Stimulated activated CD4-positive, alpha-beta T cell treated with anti-CD3 and anti-CD28 coated beads, Interleukin-12 subunit alpha, Interleukin-12 subunit beta, amount 100 ng/mL, for 48 hours (primary cell): ENCODE measurements around the gene ABCB9.
"Not testable (repeated sequence)": the region's sequence is repeated elsewhere in the genome, so short reads cannot be mapped to it uniquely, and the experiment has no call there.

ENCODE experiments used
- DNase-seq, 3 donors: peaks; one replicate each; pipeline ENCODE4 v3.0.0-alpha.2; 2020; ENCODE audit warnings: low read depth in 2 of 3, low spot score in 1 of 3

Gene ABCB9

DNA sequence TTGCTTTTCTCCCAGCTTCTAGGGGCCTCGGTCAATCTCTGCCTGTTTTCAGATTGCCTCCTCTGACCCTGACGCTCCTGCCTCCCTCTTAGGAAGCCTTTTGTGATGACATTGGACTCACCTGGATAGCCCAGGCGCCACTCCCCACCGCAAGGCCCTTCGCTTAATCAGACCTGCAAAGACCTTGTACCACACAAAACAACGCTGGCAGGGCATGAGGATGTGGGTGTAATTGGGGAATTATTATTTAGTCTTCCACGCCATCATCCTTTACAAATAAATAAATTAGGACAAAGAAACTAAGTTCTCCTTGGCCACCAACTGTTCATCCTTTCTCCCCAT, 62.6 kb downstream of the ABCB9 start:
- no peak for DNase-seq

DNA sequence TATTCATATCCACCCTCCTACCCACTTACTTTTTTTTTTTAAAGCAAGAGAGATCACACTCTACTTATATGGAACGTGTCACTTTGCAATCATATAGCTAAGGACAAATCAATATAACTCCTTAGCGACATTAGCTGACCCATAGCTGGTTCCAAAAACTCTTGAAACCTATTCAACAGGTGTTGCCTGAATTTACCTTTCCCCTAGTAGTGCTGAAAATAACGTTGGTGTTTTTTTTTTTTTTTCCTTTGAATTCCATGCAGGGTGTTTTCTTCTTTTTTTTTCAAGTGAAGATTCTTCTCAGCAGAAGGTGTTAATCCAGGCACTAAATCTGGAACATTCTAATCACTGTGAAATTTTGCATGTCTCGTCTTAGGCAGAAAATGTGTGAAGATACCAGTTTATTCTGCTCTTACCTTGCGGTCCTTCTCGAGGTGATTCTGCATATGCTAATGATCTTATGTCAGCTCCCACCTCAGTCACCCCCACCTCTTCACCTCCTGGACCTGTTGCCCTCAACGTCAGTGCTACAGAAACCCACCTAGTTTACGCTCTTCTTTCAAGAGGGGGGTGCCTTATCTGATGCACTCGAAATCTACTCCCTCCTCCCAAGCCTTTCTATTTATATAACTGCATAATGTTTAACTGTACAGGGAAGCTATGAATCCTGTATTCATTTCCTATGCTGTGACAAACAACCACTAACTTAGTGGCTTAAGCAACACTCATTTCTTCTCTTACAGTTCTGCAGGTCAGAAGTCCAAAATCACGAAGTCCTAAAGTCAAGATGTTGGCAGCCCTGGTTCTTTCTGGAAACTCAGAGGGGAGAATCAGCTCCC, 63.2 kb downstream of the ABCB9 start:
- DNase-seq = no peak

DNA sequence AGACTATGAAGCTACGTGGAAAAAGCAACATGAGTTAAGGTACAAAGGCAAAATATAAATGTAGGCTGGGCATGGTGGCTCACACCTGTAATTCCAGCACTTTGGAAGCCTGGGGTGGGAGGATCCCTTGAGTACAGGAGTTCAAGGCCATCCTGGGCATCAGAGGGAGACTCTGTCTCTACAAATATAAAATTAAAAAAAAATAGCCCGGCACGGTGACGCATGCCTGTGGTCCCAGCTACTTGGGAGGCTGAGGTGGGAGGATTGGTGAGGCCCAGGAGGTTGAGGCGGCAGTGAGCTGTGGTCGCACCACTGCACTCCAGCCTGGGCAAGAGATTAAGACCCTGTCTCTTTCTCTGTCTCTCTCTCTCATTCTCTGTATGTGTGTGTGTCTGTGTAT, 66.4 kb downstream of the ABCB9 start:
- no peak for DNase-seq

DNA sequence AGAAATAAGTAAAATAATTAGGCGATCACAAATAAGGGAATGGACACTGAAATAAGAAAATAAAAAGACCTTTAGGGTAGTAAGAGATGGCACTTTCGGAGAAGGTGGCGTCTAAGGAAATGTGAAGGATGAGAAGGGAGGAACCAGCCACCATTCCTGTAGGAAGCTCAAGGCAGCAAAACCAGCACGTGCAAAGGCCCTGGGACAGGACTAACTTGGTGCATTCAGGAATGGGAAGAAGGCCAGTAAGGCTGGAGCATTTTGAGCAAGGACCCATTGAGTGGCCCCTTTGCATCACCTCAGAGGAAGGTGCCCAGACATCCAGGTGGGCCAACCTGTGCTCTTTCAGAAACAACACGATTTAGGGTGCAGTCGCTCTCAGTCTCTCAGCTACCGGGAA, 69.6 kb downstream of the ABCB9 start:
- DNase-seq = no peak

DNA sequence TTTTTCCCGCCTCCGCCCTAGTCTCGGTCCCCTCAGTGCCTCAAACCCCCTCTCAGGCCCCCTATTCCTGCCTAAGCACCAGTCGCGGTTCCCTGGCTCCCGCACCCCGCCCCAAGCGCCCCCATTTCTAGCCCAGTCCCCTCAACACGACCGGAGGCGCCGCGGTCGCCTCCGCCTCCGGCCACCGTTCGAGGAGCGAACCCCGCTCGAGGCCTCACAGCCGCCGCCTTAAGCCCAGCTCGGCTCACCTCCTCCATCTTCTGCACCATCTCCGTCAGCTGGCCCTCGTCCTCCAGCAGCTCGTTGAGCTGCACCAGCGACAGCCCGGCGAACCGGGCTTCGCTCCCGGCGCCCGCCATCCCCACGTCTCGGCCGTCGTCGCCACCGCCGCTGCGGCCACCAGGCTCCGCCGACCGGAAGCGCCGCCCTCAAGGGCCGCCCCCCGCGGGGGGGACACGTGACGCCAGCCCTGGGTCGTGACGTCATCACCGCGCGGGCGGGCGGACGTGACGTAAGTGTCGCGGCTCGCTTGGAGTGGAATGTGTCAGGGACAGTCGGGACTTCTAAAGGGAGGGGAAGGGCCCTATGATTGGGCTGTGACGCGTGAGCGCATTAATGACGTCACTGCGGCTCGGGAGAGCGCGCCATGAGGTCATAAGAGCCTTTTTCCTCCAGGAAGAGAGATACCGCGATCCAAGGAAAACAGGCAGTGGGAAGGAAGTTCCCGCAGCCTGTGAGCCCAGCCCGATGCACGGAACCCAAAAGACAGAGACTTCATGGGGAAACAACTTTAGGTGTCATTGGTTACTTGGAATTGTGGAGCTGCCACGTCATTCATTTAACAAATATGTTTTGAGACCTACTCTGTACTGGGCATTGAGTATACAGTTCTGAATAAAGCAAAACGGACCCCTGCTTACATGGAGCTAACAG, 70.3 kb downstream of the ABCB9 start, which contains the start of gene VPS37B:
Gene VPS37B, minus strand, starts transcription at position 421 of the 933 bp plus-strand sequence. Its CDS starts 62 bp downstream, at position 359.
- DNase-seq = peak; percentile 69 to 84 (median 79)

DNA sequence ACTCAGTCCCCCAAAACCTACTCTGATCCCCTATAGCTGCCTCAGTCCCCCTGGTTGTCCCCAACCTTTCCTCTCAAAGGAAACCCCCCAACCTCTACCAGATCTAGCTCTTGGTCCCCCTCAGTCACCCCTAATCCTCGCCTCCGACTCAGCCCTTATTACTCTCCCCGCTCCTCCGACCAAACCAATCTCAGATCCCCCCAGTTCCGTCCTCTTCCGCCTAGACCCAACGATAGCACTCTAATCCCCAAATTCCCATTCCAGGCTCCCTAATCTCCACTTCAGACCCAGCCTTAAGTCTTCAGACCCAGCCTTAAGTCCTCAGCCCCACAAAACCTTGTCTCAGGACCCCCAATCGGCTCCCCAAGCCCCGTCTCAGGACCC, 71.0 kb downstream of the ABCB9 start:
- DNase-seq = no peak

DNA sequence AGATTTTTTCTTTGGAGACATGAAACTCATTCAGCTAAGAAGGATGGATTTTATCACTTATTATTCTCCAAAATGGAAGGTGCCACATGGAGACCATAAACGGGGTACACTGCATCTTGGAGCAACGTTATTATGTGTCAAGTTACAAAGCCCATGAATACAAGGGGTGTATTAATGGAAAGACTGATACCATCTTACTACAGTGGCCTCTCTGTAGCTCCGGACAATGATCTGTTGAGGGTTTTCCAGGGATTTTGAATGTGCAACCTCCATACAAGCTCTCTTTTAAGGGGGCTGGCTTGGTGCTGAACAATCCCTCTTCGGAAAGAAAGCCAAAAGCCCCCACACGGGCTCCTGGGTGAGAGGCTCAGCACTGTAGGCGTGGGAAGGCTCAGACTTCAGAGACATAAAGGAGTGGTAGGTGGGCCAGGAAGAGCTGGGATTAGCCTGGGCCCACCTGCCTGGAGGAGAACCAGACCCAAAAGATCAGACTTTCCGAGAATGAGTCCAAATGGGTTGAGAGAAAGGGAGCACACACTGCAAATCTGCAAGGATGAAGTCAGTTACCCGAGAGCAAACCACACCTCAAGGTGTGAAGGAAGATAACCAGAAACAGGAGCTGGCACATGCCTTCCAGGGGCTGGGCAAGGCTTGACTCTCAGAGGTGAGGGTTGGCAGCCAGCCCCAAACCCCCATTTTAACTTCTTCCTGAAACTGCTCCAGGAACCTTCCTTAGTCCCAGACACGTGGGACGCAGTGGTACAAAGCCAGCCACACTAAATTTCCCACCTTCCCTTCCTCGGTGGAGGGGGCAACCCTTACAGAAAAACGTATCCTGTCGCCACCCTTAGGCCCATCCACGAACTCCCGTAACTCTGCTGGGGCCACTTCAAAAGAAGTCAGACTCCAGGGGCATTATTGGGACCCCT, 71.8 kb downstream of the ABCB9 start:
- DNase-seq = no peak

DNA sequence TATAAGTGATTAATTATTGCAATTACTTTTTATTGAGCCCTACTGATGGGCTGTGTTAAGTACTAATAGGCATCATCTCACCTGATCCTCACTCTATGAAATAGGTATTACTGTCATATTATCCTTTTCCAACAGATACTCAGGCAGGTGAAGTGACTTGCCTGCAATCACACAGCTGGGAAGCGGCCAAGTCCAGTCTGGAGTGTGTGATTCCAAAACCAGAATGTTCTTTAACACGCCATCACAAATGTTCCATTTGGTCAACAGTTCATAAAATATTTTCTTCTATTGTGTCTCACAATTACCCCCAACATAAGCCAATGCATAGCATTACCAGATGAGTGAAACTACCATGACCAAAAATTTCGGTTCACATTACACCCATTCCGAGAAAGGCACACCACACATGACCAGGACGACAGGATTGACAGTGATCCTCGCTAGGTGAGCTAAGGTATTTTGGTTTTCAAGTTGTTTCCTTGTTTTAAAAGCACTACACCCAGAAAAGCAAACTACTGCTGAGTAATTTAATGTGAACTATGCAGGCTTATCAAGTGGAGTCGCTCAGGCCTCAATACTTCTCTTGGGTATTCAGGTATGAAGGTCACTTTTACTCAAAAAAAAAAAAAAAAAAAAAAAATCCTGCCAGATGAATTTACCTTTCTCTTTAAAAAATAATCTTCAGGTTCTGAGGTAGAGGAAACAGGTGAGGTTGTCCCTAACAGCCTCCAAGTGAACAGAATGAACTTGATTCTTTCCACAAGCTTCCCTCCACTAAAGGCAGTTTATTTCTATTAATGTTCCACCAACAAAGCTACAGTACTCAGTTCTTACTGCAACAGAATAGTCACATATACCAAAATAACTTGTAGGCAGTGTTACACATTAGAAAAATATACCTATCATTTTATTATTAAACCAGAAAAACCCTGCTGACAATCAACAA, 72.8 kb downstream of the ABCB9 start:
- DNase-seq = no peak

DNA sequence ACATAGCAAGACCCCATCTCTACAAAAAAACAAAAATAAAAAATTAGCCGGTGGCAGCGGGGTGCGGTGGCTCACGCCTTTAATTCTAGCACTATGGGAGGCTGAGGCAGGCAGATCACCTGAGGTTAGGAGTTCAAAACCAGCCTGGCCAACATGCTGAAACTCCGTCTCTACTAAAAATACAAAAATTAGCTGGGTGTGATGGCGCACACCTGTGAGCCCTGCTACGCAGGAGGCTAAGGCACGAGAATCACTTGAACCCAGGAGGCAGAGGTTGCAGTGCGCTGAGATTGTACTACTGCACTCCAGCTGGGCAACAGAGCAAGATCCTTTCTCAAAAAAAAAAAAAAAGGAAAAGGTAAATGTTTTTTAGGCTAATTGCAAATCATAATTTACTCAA, 73.5 kb downstream of the ABCB9 start:
- not testable (repeated sequence) for DNase-seq

DNA sequence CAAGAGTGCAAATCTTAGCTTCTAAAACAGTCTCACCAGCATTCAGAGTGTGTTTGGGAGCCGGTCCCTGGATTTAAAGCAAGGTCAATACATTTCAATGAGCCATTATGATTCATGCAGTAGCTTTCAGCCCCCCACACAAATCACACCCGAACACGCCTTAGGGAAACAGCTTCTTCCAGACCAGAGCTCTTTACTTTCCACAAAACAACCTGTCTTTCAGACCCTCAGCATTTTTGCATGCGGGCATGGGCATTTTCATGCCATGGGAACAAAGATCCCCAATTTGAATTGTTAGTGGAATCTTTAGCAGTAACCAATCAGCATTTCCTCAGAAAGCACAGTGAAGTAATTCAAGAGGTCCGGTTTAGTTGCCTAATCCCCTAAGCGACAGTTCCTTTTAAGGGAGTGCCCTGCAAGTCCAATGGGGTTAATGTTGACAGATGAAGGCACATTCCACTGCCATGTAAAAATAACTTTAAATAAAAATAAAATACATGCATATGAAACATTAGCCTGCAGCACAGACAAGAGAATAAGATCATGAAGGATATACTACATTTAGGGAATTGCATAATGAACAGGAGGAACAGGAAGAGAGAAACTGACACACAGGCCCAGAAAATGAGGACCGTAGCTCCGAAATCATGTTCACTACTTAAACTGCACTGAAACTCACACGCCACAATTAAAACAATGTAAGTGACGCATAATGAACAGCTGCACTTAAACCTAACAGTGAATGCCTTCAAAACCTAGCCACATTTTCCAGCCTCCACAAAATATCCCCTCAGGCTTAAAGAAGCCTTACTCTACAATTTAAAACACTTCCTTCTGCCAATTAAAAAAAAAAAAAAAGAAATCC, 74.4 kb downstream of the ABCB9 start:
- no peak for DNase-seq

DNA sequence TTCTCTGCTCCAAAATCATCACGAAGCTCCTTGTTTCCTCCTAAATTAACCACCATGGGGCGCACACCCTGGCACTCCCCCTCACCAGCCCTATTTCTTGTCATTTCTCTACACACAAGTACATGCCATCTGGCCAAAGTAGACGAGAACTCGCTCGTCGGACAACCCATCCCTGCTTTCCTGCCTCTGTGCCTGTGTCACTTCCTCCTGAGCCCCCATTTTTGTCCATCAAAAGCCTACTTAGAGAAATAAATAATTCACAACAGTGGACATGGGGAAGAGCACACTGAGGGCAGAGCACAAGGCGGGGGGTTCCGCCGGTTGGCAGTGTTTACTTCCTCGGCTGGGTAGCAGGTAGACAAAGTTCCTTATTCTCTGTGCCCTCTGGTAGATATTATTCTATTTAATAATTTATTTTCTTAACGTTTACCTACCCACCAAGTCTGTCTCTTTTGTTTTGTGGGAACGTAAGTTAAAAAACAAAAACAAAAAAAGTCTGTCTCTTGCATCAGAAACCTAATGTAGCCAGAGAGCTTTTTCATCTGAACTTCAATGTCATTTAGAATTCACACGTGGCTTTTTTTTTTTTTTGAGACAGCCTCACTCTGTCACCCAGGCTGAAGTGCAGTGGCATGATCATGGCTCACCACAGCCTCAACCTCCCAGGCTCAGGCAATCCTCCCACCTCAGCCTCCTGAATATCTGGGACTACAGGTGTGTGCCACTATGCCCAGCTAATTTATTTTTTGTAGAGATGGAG, 76.3 kb downstream of the ABCB9 start:
- no peak for DNase-seq

DNA sequence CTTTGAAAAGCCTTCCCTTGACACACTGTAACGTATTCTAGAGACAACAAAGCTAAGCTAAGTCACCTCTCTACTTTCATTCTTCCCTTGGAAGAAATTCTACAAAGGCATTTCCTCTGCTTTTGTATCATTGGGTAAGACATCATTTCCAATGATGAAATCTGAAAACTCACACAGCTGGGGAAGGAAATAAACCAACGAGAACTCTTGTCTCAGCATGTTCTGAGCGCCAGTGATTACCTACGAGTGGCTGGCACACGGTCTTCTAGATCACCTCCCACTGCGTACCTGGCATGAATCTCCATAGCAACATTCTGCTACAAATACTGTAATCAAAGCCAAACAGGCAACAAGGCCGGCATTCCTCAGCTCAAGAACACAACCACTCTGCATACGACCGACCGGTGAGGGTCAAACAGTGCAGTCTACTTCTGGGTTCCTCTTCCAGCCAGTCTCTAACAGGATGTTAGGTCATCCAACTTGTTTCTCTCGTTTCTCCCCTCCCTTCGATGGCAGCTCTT, 78.0 kb downstream of the ABCB9 start:
- DNase-seq = no peak

DNA sequence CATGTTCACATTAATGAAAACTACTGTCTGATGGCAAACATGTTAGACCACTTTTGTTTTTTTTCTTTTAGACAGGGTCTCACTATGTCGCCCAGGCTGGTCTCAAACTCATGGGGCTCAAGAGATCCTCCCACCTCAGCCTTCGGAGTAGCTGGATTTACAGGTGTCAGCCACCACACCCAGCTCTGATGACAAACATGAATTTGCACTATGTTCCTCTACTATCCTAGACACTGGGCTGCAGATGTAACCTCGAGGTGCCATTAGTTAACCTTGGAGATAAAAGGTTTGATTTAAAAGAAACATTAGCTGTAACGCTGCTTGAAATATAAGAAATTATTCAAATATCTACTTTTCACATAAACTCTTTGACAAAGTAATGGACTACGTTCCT, 78.4 kb downstream of the ABCB9 start:
- DNase-seq = no peak

DNA sequence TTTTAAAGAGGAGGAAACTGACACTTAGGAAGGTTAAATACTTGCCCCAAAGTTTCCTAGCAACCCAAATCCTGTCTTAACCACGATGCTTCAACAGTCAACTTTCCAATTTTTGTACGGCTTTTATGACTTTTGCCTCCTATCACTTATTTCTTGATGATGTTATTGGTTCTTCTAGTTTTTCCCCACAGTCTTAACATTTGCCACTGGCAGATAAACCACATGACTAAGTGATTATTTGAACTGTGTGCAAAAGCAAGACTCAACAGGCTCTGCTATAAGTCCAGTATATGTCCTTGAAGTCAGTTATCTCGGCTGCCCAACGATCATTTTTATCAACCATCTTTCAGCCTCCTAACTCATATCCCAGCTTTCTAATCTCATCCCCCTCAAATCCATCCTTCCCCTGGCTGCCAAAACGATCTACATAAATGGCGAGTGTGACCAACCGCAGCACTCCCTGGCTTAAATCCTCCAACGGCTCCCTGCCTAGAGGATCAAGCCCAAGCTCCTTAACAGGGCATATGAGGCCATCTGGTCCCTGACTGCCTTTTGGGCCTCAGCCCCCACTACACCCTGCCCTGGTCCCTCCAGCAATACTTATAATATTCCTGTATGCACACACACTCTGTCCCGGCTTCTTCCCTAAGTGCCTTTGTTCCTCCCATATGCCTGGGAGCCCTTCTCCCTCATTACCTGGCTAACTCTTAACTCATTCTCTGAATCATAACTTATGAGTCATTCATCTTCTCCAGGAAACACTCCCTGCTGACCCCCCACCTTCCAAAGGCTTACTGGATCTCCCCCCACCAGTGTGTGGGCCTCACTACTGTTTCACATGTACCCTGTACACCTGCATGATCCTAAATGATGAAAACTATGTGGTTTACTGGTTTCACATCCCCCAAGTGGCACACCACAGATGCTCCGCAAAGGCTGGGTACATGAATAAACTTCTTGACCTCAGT, 79.1 kb downstream of the ABCB9 start:
- DNase-seq = peak in 1 of 3 donors; percentile 37

DNA sequence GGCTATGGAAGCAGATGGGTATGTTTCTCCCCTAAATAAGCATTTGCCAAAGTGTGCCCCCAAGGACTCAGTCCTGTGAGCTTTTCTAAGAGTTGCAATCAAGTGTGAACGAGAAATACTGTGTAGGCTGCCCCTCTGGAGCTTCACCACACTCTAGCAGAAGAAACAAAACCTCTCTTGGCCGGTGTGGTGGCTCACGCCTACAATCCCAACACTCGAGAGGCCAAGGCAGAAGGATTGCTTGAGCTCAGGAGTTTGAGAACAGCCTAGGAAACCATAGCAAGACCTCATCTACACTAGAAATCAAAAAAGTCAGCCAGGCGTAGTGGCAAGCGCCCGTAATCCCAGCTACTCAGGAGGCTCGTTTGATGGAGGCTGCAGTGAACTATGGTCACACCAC, 80.1 kb downstream of the ABCB9 start:
- DNase-seq = no peak

DNA sequence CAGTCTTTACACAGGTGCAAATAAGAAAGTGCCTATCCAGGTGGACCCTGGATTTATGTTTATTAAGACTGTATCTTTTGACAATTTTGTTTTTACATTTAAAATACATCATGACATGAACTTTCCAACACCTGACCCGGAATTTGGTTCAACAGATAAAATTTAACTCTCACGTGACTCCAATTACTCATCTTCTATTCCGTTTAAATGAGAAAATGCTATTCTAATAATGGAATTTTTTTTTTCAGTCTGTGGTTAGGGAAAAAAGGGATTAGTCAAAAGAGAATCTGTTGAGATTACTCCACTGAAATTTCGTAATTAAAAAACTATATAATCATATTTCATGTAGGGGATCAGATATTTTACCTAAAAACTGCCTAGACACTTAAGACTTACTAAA, 81.4 kb downstream of the ABCB9 start:
- no peak for DNase-seq
